ENCODE data around the gene BEX3.
"Not testable (repeated sequence)": the region's sequence is repeated elsewhere in the genome, so short reads cannot be mapped to it uniquely, and the experiment has no call there.

The BEX3 gene

GRCh38 chrX:103376118-103376978 lies at the start of gene BEX3:
Gene BEX3 (plus strand): TSS chrX:103376538. CDS start chrX:103377522, 984 bp downstream.
- DNase-seq, result peak; percentile 32

DNA sequence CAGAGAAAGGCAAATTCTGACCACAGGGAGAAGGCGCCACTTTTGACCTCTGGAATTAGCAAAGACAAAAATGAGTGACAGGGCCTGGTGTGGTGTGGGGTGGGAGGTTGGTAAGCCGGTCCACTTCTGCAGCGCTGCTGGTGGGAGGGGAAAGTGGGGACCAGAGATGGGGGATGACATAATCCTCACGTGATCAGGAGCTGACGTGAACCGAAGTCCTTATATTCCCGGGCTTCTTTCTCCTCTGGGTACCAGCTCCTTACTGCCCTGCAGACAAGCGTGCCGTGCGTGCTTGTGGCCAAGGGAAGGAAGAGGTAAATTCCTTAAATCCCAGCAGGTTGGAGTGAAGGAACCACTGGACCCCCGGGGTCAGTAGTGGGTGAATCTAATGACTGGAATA lies 46.3 kb upstream of the BEX3 start, which contains the start of gene TCEAL7:
TSS of gene TCEAL7 (plus strand) at position 249 of the 400 bp plus-strand sequence. CDS start 1,165 bp downstream, outside the sequence.
- no peak for DNase-seq

- DNase-seq, result no peak
Observed at GRCh38 chrX:103330681-103331288, 45.6 kb upstream of the BEX3 start.

DNA sequence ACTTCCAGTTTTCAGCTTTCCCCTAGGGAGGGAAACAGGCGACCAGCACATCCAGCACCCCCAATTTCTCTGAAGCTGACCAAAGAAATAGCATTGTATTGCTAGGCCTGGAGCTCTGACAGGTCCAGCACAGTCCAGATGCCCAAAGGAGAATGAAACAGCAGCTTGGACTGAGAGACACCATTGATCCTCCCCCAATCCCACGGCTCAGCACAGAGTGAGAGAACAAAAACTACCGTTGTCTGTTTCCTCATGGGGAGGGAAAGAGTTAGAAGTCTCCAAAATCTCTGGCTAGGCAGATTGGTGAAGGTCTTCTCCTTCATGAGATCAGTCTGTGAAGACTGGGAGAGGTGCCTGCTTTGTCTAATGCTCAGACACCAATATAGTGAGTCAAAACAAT lies 37.7 kb upstream of the BEX3 start:
- no peak for DNase-seq

- DNase-seq, result peak; percentile 42
Observed at GRCh38 chrX:103343105-103343504, 33.2 kb upstream of the BEX3 start.

DNA sequence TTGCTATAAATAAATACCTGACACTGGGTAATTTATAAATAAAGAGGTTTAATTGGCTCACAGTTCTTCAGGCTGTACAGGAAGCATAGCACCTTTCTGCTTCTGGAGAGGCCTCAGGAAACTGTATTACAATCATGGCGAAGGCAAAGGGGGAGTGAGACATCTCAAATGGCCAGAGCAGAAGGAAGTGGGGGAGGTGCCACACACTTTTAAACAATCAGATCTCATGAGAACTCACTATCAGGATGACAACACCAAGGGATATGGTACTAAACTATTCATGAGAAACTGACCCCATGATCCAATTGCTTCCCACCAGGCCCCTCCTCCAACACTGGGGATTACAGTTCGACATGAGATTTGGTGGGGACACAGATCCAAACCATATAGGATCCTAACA lies 31.7 kb upstream of the BEX3 start:
- no peak for DNase-seq

DNA sequence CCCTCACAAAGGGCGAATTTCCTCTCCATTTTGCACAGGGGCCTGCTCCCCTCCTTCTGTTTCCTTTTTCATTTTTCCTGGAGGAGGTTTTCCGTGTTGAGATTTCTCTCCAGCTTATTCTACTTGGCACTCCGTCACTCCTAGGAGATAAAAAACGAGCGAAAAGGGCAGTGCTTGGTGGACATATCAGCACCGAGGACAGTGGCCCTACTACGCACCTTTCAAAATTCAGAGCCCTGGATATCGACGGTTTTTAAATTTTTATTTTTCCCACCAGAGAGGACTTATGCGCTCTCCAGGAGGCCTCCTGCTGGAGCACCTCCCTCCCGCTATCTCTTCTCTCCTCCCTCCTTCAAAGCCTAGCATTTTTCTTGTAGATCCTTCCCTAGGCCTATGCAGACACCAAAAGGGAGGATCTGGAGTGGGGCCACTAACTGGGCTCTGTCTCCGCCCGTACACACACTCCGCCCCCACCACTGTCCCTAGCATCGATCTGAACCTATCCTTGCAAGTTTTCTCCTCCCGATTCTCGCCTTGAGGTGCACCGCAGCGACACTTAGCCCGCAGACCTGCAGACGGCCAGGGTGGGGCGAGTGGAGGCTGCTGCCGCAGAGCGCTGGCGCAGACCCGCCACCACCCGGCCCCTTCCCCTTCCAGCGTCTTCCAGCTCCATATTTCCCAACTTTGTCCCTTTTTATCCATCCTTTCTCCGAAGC lies 28.5 kb upstream of the BEX3 start:
- DNase-seq, result no peak

DNA sequence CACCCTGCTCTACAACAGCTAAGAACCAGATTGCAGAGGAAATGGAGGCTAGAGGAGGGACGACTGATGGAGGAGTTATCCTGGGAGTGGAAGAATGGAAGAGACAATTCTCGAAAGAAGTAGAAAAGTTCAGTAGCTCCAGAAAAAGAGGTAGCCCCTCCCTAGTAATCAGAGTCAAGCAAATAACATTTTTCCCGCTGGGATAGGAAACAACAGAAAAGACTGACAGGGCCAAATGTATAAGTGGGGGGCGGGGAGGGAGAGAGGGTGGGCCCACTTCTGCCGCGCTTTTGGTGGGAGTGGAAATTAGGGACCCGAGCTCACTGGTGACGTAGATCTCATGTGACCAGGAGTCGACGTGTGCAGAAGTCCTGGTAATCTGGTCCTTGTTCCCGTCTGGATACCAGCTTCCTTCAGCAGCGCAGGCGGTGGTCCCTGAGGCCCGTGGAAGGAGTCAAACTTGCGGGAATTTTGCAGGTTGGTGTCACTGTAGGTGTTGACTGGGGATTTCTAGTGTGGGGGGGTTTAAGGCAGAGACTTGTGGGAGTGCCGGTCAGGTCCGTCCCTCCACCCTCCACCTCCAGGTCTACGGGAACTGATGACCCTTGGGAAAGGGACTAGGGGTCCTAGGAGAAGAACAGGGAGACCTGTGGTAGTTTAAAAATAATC lies 20.1 kb upstream of the BEX3 start, which contains the start of gene TCEAL9:
TSS of gene TCEAL9 (plus strand) at position 377 of the 669 bp plus-strand sequence. CDS start 1,179 bp downstream, outside the sequence.
- no peak for DNase-seq

GRCh38 chrX:103356858-103357257 lies 19.5 kb upstream of the BEX3 start:
- DNase-seq, result no peak

DNA sequence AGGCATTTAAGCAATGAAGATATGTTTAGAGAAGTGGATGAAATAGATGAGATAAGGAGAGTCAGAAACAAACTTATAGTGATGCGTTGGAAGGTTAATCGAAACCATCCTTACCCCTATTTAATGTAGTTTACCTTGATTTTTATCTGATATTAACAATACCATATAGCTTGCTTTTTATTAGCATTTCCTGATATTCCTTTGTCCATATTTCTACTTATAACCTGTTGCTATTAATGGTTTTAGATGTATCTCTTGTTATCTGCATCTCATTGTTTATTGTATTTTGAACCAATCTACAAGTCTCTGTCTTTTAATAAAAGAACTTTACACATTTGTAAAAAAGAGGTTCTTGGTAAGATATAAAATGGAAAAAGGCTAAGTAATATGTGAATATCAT lies 18.5 kb upstream of the BEX3 start:
- DNase-seq, result no peak

GRCh38 chrX:103359605-103360004 lies 16.7 kb upstream of the BEX3 start:
- DNase-seq, result not testable (repeated sequence)

GRCh38 chrX:103360092-103360491 lies 16.2 kb upstream of the BEX3 start:
- no peak for DNase-seq

DNA sequence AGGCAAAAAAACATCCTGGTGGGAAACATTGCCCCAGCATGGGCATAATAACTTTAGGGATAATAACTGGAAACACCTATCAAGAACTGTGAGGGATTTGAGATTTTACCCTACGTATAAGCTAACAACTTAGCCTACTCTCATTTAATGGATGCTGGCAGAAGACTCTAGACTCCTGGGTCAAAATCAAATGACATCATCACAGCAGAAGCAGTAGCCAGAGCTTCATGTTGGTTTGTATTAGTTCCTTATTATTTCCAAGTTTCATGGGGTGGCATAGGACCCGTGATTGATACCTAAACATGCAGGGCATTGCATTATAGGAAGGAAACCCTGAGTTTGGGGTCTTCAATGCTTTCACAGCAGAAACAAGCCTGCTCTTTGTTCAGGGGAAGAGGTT lies 15.4 kb upstream of the BEX3 start:
- no peak for DNase-seq

DNA sequence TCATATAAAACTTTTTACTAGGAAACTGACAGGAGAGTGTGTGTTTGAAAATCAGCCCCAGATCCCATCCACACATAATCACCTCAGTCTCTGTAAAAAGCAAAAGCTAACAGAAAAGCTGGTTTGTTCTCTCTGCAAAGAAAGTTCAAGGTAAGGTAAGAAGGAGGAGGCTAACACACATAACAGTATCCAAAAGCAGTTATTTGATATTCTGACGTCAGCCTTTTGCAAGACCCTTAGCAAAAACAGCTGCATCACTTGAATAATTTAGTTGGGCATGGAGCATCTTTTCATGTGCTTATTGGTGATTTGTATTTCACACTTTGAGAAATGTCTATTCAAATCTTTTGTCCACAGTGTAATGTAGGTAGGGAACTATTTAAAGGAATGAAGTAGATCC lies 14.5 kb upstream of the BEX3 start:
- DNase-seq, result no peak

DNA sequence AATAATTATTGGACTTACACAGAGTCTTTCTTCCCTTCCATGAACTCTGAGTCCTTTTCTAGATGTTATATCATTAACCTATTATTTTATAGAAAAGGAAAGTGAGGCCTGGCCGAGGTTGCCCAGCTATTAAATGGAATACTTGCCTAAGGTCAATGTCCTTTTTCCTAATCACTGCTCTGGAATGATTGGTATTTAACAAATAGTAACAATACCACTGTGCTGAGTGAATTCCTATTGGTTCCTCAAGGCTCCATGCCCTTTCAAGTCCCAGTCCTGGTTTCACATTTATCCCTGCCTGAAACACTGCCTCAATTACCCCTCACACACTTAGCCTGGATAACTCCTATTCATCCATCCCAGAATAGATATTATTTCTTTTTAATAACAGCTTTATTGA lies 13.9 kb upstream of the BEX3 start:
- DNase-seq, result no peak

- DNase-seq, result no peak
Observed at GRCh38 chrX:103363046-103363445, 13.3 kb upstream of the BEX3 start.

DNA sequence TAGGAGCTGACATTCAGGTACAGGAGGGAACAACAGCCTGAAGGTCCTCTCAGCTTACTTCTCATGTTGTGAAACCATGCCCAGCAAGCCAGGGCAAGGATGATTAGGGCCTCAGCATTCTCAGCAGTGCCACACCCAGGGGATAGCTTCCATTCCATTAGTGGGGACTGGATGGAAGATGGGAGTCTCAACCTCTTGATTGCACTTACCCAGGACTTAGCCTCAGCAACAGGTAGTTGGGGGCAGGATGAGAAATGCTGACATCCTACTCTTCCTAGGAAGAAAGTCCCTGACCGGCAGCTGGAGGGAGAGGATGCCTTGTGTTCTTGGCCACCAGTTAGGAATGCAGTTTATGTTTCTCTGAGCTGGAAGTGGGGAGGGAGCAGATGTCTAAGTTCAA lies 8.8 kb upstream of the BEX3 start:
- no peak for DNase-seq

GRCh38 chrX:103369479-103369878 lies 6.9 kb upstream of the BEX3 start:
- DNase-seq, result no peak

GRCh38 chrX:103372886-103373285 lies 3.5 kb upstream of the BEX3 start:
- no peak for DNase-seq

- no peak for DNase-seq
Observed at GRCh38 chrX:103373581-103373980, 2.8 kb upstream of the BEX3 start.

DNA sequence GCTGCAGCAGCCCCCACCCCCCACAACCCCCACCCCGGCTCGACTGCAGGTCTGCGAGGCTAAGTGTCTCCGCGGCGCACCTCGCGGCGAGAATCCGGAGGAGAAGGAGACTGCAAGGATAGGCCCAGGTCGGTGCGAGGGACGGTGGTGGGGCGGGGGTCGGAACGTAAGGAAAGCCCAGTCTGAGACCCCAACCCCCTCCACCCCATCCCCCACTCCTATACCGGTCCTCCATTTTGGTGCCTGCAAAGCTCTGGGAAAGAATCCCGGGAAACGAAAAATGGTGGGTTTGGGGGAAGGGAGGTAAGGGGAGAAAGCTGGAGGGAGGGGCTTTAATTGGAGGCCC lies 614 bp downstream of the BEX3 start:
- peak; percentile 0 for DNase-seq

DNA sequence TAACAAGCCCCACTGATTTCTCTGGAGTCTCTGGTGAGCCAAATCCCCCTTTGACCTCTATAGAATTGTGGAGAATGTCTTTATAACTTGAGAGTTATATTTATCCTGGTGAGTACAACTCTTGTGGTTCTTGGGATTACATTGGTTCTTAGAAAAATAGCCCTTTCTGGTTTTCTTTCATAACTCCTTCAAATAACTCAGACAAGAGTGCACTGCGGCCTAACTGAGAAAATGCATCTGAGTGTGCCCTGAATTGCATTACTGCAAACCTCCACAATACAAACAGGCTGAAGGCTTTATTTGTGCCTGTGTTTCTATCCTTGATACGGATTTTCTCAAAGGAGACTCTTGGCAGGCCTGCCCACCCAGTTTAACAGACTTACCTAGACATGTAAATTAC lies 2.7 kb downstream of the BEX3 start:
- DNase-seq, result no peak

GRCh38 chrX:103382877-103383276 lies 6.5 kb downstream of the BEX3 start:
- no peak for DNase-seq

Data from activated CD4-positive, alpha-beta T cell treated with anti-CD3 and anti-CD28 coated beads, Interleukin-2, amount 50 U/mL, for 1 hour (primary cell).